Stimulated activated naive CD4-positive, alpha-beta T cell treated with Interleukin-2 at 50 U/mL for 16 hours (primary cell): ENCODE data around the gene HSDL1.

Experiments
- DNase-seq: peaks from one replicate; lab custom pipeline; 2025; lab: John Stamatoyannopoulos, UW

The HSDL1 gene

DNA sequence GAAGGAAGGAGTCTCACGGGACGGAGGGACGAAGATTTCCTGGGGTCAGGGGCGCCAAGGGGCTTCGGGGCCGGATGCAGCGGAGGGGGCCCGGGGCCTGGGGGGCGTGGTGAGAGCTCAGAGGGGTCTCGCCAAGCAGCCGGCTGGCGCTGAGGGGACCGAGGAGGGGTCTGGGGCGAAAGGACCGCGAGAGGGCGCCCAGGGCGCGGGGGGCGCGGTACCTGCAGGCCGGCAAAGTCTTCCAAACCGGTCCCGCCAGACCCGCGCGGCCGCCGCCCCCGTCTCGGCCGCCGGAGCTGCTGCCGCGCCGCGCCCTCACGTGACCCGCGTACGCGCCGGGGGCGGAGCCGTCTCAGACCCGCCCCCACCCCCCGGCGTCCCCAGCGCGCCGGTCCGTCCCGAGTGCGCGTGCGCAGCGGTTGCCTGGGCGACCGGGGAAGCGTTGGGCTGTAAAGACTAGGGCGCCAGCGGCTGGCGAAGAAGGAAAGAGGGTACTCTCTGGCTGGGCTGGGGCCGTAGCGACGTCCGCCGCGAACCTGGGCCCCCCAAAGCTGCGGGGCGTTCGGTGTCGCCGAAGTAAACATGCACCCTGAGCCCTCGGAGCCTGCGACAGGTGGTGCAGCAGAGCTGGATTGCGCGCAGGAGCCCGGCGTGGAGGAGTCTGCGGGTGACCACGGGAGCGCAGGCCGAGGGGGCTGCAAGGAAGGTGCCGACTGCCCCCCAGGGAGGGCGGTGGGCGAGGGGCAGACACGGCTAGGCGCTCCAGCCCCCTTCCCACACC, at the start of gene HSDL1, which contains the start of gene DNAAF1:
Gene HSDL1 (minus strand): TSS at position 319 of the 781 bp plus-strand sequence. CDS start 13,856 bp downstream, outside the sequence.
Gene DNAAF1 (plus strand): TSS at position 450 of the 781 bp plus-strand sequence. CDS start 133 bp downstream, at position 583.
- peak; percentile 88 for DNase-seq

DNA sequence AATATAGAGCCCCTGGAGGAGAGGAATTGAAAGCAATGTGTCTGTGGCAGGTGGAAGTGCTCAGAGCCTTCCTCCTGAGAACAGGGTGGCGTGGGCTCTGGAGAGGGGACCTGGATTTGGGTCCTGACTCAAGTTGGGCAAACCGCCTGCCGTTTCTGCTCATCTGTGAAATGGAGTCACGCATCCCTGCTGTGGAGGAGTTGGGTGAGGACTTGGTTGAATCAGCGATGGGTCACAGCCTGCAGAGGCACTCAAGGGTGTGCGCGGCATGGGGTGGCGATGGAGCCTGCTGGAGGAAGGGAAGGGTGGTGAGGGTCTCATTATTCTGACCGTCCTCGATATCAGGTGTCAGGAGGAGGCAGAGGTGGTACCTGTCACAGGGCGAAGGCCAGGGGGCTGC, 49.0 kb upstream of the HSDL1 start:
- no peak for DNase-seq

DNA sequence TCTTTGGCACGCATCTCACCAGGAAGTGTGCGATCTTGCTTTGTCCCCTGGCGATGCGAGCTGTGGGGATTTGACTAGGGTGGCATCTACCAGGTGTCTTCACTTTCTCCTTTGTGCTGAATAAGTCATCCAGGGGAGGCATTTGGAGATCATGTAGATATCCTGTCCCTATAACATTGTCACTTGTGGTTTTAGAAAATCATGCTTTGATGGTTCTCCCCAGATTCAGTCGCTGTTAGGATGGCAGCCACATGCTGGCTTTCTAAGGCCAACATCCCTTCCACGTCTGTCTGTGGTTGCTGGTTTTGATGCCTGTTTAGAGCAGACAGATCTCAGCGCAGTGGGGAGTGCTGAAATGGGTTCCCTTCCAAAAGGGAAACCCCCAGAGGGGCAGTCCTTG, 48.5 kb upstream of the HSDL1 start:
- DNase-seq = no peak

GRCh38 chr16:84191466-84191865, 46.5 kb upstream of the HSDL1 start:
- DNase-seq = no peak

GRCh38 chr16:84190731-84191388, 45.9 kb upstream of the HSDL1 start, which contains the start of gene ADAD2:
Gene ADAD2 (plus strand): TSS chr16:84191157. CDS start chr16:84191231, 74 bp downstream.
- DNase-seq = no peak

GRCh38 chr16:84186685-84187437, 41.9 kb upstream of the HSDL1 start, which contains the start of gene TAF1C:
Gene TAF1C (minus strand): TSS chr16:84187057. CDS start chr16:84184988, 2,069 bp downstream.
- peak; percentile 81 for DNase-seq

DNA sequence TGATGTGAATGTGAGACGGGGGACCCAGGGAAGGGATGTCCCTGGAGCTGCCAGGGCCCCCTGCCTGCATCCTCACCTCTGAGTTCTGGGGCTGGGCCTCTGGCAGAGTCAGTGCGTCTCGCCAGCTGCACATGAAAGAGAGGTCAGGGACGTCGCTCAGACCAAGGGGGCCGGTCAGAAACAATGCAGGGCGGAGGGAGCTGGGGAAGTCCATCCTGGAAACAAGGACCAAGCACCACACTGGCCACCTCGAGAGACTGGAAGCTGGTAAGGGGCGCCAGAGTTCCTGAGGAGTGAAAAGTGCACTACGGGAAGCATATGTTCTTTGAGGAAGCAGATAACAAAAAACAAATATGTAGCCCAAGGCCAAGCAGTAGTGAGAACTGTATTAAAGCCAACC, 39.8 kb upstream of the HSDL1 start:
- DNase-seq = no peak

DNA sequence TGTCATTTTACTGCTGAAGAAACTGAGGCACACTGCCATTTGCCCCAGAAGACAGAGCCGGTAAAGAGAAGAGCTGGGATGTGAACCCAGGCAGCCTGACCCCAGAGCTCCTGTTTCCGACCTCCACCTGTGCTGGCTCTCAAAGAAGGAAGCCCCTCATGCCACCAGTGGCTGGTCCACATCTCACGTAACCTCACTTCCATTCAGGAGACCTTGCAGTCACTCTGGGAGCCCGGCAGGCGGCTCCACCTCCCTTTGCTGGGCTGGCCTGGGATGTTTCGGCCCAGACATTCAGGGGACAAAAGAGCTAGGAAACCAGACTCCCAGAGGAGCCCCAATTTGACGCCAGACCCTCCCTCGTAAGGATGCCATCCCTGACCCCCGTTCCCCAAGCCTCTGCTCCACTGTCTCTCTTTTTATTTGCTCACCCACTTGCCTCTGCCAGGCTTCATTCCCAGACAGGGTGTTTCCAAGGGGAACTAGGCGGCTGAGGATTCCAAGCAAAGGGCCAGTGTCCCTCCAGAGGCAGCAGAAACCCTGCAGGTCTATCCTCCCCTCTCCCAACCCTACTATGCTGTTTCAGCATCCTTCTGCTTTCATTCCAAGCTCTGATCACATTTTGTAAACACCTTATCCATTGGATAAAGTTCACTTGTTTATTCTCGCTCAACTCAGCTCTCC, 39.1 kb upstream of the HSDL1 start:
- no peak for DNase-seq

GRCh38 chr16:84183572-84183875, 38.5 kb upstream of the HSDL1 start:
- DNase-seq = no peak

DNA sequence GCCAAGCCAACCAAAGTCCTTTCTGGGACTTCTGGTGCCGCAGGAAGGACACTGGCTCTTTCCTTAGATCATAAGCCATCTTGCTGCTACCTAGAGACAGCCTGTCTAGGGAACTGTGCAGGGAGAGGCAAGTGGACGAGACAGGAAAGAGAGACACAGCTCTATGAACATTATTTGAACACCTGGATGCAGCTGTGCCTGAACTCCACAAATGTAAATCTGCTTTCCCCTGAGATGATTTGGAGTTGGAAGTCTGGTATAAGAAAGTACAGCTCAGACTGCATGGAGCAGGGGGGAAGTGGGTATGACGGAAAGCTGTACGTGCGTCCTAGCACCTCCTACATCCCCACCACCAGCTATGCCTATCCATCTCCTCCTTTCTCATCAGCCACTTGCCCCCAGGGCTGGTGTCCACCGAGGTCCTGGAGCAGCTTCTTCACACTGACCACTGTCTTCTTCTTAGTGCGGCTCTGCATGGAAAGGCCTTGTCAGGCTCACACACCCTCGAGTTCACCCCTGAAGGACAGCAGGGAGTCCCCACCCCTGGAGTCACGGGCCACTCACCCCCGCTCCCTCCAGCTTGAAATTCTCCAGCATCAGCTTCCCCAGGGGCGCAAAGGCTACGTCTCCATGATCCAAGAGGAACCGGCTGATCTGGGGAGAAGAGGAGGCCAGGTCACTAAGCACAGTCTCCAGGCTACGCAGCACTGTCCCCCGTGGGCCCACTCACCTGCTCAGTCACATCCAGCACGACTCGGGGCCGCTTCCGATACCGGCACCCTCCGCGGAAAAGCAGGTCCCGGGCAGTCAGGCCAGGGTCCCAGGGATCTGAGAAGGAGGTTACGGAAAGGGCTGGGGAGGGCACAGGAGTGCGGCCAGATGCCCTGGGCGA, 37.9 kb upstream of the HSDL1 start:
- no peak for DNase-seq

DNA sequence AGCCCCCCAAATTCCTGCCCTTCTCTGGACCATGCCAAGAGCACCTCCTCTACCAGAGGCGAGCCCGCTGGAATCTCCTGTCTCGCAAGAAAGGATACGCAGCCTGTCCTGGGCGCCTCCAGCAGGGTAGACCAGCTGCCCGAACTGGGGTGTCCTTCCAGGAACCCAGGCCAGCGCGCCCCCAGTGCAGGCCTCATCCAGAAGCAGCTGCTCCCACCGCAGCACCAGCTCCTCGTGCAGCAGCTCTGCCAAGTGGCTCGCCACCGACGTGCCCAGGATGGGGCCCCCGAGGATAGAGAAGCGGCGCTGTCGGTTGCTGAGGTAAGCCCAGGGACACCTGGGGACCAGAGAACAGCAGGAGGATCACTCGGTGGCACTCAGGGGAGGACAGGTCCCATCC, 37.1 kb upstream of the HSDL1 start:
- DNase-seq = no peak

DNA sequence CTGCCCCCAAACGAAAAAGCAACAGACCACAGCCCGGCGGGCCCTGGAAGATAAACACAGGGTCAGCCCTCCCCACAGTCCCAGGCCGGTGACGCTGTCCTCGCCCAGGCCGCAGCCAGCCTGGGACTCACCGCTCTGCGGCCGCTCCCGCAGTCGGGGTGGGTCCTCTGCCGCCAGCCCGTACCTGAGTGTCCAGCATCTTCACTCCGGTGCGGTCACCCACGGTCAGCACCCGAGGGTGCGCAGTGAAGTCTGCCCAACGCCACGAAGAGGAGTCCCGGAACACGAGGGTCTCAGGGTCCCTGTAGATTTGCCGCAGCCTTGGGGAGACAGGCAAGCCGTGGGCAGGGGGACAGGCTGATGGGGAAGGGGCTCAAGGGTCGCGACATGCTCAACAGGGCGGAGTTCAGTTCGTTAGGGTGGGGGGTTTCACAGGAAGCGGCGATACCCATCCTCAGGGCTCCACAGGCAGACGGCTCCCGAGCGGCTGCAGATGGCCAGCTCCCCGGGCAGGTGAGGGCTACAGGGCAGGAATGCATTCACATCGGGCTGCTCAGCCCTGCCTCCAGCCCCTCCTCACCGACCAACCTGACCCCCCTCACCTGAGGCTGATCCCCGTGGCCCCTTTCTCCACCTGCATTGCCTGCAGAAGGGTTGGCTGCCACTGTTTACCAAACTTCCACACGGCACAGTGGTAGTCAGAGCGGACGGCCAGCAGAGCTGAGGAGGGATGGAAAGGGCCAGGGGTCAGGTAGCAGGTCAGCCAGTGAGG, 36.4 kb upstream of the HSDL1 start:
- no peak for DNase-seq

DNA sequence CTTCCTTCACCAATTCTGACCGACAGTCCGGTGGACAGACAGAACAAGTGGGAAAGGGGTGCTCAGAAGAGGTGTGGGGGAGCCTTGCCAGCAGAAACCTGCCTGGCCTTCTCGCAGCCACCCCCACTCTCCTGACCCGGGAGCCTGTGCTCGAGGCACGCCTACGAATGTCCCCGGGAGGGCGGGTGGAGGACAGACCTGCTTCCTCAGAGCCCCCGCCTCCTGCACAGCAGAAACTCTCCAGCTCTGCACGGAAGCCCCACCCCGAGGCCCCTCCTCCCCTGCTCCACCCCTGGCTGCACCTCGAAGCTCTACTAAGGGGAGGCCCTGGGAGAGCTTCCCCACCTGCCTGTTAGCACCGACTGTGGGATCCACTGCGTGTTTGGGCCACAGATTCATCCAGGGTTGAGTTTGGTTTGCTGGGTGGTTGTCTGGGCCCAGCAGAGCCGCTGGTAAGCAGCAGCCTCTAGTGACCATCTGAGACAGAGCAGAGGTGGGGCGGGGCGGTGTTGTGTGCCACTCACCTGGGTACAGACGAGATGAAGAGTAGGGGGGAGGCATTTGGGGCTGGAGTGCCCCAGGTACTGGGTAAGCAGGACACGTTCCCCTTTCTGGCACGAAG, 35.7 kb upstream of the HSDL1 start:
- DNase-seq = no peak

DNA sequence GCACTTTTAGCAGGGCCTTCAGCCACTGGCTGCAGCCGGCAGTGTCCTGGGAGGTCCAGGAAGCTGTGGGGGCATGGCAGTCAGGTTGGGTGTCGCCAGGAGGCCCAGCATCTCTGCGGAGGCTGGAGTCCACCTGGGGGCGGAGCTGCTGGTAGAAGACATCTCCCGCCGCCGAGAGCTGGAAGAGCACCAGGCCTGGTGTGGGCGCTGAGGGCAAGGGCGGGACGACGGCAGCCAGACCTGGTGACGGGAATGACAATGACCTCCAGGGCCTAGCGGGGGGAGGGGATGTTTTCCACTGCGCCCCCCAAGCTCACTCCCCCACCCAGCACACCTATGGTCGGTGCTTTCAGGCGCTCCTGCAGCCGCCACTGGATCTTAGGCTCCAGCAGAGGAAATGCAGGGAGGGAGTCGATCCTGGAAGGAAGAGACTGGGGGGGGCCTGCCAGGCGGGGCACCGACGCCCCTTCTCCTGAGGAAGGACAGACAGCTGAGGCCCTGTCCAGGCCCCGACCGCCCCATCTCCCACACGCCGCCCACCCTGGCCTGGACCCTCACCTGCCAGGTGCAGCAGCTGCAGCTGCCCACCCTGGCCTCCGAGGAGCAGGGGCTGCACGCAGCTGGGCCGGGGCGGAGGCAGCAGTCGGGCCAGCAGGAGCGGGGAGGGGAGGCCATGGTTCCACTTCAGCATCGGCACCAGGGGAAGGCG, 34.8 kb upstream of the HSDL1 start:
- no peak for DNase-seq

DNA sequence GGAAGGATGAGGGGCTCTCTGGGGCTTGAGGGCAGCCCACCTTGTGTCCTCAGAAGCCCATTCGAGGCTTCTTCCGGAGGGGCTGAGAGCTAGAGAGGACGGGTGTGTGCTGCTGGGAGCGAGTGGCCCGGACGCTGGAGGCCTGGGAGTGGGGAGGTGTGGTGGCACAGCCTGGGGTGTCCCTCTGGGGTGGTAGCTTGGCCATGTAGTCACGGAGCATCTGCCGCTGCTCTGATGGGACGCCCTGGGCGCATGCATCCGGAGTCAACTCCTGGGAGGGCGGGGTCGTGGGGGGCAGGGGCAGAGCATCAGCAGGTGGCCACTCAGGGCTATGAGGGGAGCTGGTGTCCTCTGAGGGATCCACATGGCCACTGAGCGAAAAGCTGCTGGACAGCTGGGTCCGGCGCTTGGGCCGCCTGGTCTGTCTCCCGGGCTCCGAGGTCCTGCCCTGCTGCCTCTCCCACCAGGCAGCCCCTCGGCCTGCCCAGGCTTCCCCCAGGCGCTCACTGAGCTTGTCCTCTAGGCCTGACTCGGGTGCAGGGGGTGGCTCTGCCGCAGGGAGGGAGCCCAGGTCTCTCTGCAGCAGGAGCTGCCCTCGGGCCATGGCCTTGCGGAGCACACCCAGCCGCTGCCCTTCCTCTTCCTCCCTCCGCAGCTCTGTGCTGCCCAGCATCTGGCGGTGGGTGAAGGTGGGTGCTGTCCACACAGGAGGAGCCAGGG, 34.1 kb upstream of the HSDL1 start:
- no peak for DNase-seq

GRCh38 chr16:84178146-84178765, 33.3 kb upstream of the HSDL1 start:
- no peak for DNase-seq

DNA sequence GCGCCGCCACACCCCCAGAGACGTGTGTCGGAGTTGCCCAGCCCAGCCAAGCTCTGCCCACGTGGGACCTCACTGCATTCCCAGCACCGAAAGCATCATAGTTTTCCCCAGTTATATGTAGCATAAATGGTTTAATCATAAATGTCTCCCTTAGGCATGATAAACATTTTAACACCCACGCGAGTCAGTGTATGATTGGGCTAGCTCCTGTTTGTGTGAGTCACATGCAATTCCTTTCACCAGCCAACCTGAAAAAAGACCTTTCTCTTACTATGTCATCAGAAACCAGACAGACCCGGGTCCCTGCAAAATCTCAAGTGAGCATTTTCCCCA, 32.7 kb upstream of the HSDL1 start:
- no peak for DNase-seq
